ENCODE data around the gene AFP. TPM values are rescaled to one million over a fixed set of nuclear protein-coding genes. Genes with fewer than 3 reads are reported as not detected.

Gene AFP
- total RNA-seq, 1 donor from 2014 or later: not detected

DNA sequence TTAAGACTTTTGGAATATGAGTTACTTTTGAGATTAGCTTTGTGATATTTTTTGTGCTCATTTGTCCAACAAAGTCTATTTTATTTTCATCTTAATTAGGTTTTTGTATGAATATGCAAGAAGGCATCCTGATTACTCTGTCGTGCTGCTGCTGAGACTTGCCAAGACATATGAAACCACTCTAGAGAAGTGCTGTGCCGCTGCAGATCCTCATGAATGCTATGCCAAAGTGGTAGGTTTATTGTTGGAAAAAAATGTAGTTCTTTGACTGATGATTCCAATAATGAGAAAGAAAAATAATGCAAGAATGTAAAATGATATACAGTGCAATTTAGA, 21.1 kb upstream of the AFP start:
- DNase-seq (ENCODE audit: low read depth in 2 of 2): no peak

DNA sequence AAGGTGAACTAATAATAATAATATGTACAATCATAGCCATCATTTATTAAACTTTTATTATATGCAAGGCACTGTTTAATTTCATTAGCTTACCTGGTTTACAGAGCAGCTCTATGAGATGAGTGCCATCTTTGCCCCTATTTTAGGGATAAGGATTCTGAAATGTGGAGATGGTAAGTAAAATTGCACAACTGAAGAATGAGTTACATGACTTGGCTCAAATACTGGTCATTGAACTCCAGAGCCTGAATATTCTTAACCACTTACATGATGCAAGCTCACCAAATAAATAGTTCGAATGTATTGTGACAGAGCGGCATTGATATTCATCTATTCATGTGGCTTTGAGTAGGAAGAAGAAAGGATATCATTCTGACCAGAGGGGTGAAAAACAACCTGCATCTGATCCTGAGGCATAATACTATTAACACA, 20.2 kb upstream of the AFP start:
- DNase-seq (ENCODE audit: low read depth in 2 of 2): no peak

DNA sequence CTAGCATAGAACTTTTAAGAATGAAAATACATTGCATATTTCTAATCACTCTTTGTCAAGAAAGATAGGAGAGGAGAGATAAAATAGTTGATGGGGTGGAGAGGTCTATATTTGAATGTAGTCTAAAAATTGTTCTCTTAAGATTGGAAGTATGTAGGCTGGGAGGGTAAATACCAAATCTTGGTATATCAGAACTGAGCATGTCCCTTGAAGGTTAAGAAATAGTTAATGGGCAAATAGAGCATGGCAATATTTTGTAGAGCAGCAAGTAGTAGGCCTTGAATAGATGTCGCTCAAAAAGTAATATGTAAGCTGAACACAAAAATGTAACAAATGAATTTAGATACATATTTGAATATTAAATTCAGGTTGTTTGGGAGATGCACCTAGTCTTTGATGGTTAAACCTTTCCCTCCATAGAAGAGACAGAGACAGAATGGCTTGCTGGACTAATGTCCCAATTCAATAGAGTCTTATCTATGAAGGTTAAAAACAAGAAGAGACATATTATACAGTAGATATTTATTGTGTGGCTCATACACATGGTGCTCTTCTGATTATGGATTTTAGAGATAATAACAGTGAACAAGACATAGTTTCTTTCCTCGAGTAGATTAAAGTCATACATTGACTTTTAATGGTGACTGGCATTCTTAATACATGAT, 19.5 kb upstream of the AFP start:
- DNase-seq (ENCODE audit: low read depth in 2 of 2): no peak

DNA sequence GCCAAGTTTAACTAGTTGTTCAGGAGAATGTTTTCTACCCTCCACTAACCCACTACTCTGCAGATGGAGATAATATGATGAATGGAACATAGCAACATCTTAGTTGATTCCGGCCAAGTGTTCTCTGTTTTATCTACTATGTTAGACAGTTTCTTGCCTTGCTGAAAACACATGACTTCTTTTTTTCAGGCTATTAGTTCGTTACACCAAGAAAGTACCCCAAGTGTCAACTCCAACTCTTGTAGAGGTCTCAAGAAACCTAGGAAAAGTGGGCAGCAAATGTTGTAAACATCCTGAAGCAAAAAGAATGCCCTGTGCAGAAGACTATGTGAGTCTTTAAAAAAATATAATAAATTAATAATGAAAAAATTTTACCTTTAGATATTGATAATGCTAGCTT, 18.7 kb upstream of the AFP start:
- no peak for DNase-seq (ENCODE audit: low read depth in 2 of 2)

DNA sequence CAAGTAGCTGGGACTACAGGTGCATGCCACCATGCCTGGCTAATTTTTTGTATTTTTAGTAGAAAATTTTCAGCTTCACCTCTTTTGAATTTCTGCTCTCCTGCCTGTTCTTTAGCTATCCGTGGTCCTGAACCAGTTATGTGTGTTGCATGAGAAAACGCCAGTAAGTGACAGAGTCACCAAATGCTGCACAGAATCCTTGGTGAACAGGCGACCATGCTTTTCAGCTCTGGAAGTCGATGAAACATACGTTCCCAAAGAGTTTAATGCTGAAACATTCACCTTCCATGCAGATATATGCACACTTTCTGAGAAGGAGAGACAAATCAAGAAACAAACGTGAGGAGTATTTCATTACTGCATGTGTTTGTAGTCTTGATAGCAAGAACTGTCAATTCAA, 18.0 kb upstream of the AFP start:
- DNase-seq (ENCODE audit: low read depth in 2 of 2): peak in 1 of 2 donors; percentile 1

DNA sequence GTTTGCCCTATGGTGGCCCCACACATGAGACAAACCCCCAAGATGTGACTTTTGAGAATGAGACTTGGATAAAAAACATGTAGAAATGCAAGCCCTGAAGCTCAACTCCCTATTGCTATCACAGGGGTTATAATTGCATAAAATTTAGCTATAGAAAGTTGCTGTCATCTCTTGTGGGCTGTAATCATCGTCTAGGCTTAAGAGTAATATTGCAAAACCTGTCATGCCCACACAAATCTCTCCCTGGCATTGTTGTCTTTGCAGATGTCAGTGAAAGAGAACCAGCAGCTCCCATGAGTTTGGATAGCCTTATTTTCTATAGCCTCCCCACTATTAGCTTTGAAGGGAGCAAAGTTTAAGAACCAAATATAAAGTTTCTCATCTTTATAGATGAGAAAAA, 17.3 kb upstream of the AFP start:
- no peak for DNase-seq (ENCODE audit: low read depth in 2 of 2)

DNA sequence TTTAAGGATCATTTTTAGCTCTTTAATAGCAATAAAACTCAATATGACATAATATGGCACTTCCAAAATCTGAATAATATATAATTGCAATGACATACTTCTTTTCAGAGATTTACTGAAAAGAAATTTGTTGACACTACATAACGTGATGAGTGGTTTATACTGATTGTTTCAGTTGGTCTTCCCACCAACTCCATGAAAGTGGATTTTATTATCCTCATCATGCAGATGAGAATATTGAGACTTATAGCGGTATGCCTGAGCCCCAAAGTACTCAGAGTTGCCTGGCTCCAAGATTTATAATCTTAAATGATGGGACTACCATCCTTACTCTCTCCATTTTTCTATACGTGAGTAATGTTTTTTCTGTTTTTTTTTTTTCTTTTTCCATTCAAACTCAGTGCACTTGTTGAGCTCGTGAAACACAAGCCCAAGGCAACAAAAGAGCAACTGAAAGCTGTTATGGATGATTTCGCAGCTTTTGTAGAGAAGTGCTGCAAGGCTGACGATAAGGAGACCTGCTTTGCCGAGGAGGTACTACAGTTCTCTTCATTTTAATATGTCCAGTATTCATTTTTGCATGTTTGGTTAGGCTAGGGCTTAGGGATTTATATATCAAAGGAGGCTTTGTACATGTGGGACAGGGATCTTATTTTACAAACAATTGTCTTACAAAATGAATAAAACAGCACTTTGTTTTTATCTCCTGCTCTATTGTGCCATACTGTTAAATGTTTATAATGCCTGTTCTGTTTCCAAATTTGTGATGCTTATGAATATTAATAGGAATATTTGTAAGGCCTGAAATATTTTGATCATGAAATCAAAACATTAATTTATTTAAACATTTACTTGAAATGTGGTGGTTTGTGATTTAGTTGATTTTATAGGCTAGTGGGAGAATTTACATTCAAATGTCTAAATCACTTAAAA, 16.6 kb upstream of the AFP start:
- no peak for DNase-seq (ENCODE audit: low read depth in 2 of 2)

DNA sequence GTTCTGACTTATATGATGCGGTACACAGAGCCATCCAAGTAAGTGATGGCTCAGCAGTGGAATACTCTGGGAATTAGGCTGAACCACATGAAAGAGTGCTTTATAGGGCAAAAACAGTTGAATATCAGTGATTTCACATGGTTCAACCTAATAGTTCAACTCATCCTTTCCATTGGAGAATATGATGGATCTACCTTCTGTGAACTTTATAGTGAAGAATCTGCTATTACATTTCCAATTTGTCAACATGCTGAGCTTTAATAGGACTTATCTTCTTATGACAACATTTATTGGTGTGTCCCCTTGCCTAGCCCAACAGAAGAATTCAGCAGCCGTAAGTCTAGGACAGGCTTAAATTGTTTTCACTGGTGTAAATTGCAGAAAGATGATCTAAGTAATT, 15.4 kb upstream of the AFP start:
- no peak for DNase-seq (ENCODE audit: low read depth in 2 of 2)

DNA sequence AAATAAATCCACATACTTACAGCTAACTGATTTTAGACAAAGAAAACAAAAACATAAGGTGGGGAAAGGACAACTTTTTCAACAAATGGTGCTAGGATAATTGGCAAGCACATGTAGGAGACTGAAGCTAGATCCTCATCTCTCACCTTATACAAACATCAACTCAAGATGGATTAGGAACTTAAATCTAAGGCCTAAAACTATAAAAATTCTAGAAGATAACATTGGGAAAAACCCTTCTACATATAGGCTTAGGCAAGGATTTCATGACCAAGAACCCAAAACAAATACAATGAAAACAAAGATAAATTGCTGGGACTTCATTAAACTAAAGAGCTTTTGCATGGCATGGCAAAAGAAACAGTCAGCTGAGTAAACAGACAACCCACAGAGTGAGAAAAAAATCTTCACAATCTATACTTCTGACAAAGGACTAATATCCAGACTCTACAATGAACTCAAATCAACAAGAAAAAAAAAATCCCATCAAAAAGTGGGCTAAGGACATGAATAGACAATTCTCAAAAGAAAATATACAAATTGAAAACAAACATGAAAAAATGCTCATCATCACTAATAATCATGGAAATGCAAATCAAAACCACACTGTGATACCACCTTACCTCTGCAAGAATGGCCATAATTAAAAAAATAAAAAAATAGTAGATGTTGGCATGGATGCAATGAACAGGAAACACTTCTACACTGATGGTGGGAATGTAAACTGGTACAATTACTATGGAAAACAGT, 14.1 kb upstream of the AFP start:
- DNase-seq (ENCODE audit: low read depth in 2 of 2): no peak

DNA sequence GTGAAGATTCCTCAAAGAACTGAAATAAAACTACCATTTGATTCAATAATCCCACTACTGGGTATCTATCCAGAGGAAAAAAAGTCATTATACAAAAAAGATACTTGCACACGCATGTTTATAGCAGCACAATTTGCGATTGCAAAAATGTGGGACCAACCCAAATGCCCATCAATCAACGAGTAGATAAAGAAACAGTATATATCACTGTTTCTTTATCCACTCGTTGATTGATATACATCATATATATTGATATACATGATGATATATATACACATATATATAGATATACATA, 13.6 kb upstream of the AFP start:
- DNase-seq (ENCODE audit: low read depth in 2 of 2): no peak

DNA sequence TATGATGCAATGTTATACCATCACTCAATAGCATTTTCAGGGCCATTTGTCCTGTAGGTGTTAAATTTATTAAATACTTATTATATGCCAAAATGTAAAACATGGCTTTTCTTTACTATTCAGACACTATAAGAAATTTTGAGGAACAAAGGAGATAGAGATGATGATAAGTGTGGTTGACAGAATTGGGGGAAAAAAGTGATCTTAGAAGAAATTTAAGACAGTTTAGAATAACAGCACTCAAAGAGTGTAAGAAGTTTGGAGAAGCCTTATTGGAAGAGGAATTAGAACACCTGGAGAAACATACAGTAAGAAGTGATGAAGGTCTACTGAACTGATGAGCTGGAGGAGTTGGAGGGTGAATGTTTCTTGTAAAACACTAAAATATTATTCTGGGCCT, 12.8 kb upstream of the AFP start:
- no peak for DNase-seq (ENCODE audit: low read depth in 2 of 2)

DNA sequence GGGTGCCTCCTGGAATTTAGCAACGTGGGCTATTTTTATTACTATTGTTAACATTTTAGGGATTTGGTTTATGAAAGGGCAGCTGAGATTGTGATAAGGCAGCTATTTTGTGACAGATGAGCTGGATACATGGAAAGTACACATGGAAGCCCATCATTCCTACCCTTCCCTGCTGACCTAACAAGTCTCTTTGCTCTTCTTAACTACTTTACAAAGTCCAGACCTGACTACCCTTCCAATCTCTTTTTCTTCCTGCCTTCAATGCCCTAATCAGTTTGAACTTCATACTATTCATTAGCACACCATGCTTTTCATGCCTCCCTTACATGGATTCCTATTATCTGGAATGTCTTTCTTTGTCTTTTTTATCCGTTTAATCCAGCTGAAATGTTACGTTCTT, 9.4 kb upstream of the AFP start:
- no peak for DNase-seq (ENCODE audit: low read depth in 2 of 2)

DNA sequence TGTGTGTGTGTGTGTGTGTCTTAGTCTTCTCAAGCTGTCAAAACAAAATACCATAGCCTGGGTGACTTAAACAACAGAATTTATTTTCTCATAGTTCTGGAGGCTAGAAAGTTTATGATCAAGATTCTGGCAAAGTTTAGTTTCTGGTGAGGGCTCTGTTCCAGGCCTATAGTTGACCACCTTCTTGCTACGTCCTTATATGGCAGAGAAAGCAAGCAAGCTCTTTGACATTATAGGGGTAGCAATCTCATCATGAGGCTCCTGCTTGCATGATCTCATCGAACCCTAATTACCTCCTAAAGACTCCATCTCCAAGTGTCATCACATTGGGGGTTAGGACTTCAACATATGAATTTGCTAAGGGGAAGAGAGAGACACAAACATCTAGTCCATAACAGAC, 6.9 kb upstream of the AFP start:
- no peak for DNase-seq (ENCODE audit: low read depth in 2 of 2)

DNA sequence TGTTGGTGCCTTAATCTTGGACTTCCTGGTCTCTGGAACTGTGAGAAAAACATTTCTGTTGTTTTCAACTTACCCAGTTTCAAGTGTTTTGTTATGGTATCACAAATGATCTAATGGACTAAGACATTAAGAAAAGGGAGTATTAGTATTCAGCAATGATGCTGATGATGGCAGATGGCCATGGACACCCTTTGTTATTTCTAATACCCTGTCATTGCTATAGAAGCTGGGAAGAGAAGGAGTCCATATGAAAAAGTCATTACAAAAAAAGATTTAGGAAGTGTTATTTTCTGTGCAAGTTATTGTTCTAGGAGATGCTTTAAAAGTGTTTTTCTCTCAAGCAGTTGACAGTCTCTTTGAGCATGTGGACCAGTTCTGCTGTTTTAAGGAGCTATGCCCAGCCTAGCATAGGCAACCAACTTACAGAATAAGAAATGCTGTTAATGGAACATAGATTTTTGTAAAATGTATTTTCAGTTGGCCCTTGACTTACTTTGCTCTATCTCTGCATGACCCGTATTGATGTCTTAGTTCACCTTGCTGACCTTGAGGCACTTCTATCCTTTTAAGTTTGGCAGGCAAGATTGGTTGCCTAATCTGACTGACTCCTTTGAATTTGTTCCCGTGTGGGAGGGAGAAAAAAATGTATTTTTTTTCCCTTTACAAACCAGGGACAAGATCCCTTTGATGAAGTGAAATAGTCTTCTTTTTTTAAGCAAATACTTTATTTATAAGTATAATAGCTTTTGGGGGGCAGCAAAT, 6.0 kb upstream of the AFP start:
- DNase-seq (ENCODE audit: low read depth in 2 of 2): no peak

DNA sequence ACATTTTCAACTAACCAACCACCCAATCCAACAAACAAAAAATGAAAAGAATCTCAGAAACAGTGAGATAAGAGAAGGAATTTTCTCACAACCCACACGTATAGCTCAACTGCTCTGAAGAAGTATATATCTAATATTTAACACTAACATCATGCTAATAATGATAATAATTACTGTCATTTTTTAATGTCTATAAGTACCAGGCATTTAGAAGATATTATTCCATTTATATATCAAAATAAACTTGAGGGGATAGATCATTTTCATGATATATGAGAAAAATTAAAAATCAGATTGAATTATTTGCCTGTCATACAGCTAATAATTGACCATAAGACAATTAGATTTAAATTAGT, 4.2 kb upstream of the AFP start:
- DNase-seq (ENCODE audit: low read depth in 2 of 2): no peak

DNA sequence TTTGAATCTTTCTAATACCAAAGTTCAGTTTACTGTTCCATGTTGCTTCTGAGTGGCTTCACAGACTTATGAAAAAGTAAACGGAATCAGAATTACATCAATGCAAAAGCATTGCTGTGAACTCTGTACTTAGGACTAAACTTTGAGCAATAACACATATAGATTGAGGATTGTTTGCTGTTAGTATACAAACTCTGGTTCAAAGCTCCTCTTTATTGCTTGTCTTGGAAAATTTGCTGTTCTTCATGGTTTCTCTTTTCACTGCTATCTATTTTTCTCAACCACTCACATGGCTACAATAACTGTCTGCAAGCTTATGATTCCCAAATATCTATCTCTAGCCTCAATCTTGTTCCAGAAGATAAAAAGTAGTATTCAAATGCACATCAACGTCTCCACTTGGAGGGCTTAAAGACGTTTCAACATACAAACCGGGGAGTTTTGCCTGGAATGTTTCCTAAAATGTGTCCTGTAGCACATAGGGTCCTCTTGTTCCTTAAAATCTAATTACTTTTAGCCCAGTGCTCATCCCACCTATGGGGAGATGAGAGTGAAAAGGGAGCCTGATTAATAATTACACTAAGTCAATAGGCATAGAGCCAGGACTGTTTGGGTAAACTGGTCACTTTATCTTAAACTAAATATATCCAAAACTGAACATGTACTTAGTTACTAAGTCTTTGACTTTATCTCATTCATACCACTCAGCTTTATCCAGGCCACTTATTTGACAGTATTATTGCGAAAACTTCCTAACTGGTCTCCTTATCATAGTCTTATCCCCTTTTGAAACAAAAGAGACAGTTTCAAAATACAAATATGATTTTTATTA, 3.6 kb upstream of the AFP start:
- no peak for DNase-seq (ENCODE audit: low read depth in 2 of 2)

DNA sequence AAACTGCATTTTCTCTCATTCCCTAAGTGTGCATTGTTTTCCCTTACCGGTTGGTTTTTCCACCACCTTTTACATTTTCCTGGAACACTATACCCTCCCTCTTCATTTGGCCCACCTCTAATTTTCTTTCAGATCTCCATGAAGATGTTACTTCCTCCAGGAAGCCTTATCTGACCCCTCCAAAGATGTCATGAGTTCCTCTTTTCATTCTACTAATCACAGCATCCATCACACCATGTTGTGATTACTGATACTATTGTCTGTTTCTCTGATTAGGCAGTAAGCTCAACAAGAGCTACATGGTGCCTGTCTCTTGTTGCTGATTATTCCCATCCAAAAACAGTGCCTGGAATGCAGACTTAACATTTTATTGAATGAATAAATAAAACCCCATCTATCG, 2.9 kb upstream of the AFP start:
- DNase-seq (ENCODE audit: low read depth in 2 of 2): no peak

DNA sequence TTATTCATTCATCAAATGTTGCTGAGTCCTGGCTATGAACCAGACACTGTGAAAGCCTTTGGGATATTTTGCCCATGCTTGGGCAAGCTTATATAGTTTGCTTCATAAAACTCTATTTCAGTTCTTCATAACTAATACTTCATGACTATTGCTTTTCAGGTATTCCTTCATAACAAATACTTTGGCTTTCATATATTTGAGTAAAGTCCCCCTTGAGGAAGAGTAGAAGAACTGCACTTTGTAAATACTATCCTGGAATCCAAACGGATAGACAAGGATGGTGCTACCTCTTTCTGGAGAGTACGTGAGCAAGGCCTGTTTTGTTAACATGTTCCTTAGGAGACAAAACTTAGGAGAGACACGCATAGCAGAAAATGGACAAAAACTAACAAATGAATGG, 1.7 kb upstream of the AFP start:
- peak in 1 of 2 donors; percentile 4 for DNase-seq (ENCODE audit: low read depth in 2 of 2)

DNA sequence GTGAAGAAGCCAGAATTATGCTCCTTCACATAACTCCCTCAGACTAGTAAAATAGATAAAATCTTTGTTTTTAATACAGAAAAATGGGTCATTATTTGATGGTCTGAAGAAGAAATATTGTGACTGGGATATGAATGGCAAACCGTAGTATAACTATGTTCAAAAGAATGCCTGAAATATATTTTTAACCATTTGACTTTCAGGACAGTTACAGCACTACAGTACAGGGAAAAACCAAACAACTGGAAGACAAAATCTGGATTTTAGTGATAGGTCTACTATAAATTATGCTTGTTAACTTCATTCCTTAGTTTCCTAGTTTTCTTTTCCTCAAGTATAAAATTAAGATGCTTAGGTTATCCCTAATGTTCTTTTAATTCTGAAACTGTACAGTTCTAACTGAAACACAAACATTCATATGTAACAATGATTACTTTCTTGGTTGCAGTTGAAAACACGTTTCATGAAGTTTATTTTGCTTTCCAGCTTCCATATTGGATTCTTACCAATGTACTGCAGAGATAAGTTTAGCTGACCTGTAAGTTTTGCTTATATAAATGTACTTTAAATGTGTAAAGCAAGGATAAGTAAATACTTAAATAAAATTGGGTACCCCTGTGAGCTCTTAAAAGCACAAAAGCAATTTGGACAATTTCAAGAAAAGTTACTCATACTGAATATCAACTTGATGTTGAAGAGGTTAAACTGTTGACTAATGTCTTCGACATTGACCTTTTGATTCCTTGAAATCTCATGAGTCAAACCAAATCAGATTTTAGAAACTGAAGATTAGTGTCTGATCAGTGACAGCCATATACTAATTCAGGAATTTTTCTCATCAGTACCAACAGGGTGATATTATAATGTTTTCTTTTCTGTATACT, 895 bp downstream of the AFP start:
- DNase-seq (ENCODE audit: low read depth in 2 of 2): no peak

DNA sequence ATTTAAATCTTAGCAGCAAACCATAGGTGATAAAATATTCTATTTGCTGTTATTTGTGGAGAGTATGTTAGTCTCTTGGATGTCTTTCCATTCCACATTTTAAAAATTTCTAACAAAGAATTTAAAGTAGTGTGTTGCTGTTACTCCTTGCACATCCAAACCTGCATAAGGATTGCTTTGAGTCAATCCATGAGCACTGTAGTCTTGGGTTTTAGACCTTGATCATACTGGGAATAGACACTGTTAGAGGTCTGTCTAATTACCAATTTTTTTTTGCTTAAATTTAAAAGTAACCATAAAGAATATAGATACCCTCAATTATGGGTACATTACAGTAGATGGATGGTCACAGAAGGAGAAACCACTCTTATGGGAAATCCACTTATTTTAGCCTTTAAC, 1.5 kb downstream of the AFP start:
- no peak for DNase-seq (ENCODE audit: low read depth in 2 of 2)
